Right cardiac atrium (tissue), 5 donors: ENCODE data around the gene OVOL1. TPM values are rescaled to one million over a fixed set of nuclear protein-coding genes. Genes with fewer than 3 reads are reported as not detected.
A peak's percentile ranks its signal among the peaks of the same experiment; 100 is the strongest.

Experiments
- ATAC-seq, 2 donors: fragments of 200-7000 bp; cut with Tn5 transposase; one replicate each; pipeline versions ENCODE4 v1.8.0 to v1.9.1; 2020; ENCODE audit warnings: moderate library complexity in 2 of 2, mild to moderate bottlenecking in 1 of 2
- DNase-seq, 3 donors: peaks; one replicate each; pipeline ENCODE4 v3.0.0-alpha.2; 2020
- H3K27ac ChIP-seq: one replicate; pipeline ENCODE4 v1.5.1; 2013; ENCODE audit warnings: mild to moderate bottlenecking, low read length, control low read depth, moderate library complexity
- H3K27me3 ChIP-seq: one replicate; pipeline ENCODE4 v1.6.1; 2013; ENCODE audit not compliant: control insufficient read depth, insufficient read depth
- H3K4me1 ChIP-seq: one replicate; pipeline ENCODE4 v1.6.1; 2013; ENCODE audit warnings: low read length; ENCODE audit not compliant: control insufficient read depth, insufficient read depth
- H3K4me3 ChIP-seq: one replicate; pipeline ENCODE4 v1.5.1; 2013; ENCODE audit warnings: low read length, control low read depth
- H3K9me3 ChIP-seq: one replicate; pipeline ENCODE4 v1.6.1; 2013; ENCODE audit warnings: low read length; ENCODE audit not compliant: control insufficient read depth
- WGBS: extraction: QIAGEN DNeasy Blood & Tissue Kit; methylation state at CpG from one replicate; pipeline ENCODE4 v1.1.7; 2013; 5-methylcytosine and 5-hydroxymethylcytosine counted together
- intact Hi-C, 4 donors: fragments of 100-400 bp; cut with DNase I; formaldehyde crosslinking; loops; one replicate each; pipeline versions ENCODE4 v1.11.0 to v1.14.0; 2022 to 2023
- polyA plus RNA-seq: library from polyadenylated mRNA; stranded (reverse); fragments of 200-250 nt; gene quantifications from one replicate; pipeline ENCODE4 v1.2.3, GENCODE V29; 2013
- total RNA-seq, 4 donors: library from RNA; stranded (reverse); fragmentation: NEBNext Ultra II Directional; extraction: Animal tissue kit (Norgen Biotek cat#: 25700); gene quantifications; one replicate each; pipeline ENCODE4 v1.2.1, GENCODE V29; 2021
- donor health status: healthy with polysubstance abuse.
- donor health status: DM: no; HTN: yes; CAD: no.
- donor health status: DM: no; HTN: no; CAD: no.
- donor health status: DM: no; HTN: yes; CAD: no; lungs with severe emphysema.
- donor health status: DM: yes; HTN: yes; CAD: no.

The OVOL1 gene
- total and polyA plus RNA-seq, 5 donors = not detected

DNA sequence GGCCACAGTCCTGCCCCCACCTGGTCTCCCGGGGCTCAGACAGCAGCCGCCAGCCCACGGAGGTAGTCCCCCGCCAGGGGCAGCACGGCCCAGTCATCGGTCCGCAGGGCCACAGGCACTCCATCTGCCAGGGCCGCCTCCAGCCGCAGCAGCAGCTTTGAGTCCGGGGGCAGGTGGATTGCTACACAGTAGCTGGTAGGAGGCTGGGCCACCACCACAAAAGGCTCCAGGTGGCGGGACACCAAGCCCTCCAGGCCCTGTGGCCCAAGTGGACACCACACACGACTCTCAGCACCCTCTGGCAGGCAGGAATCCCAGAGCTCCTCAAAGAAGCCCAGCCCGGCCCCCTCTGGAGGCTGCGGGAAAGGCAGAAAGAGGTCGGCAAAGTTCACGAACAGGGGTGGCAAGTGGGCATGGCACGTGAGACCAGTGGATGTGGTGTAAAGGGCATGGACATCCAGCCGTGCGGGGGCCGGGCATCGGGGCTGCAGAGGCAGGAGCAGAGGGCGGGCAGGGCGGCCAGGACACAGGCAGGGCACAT lies 9.0 kb upstream of the OVOL1 start:
- 85% methylated on average over 23 of the region's 23 CpGs for WGBS
- DNase-seq = no peak
- intact Hi-C loops = loop anchor here in 1 of 4 donors (10.0 kb wide), 1 partner anchor 63 kb away; the partner anchor contains the start of gene KAT5
- H3K27me3 ChIP-seq = no peaks in the 10 kb centered on the region
- no peak overlapping the region for H3K4me3 ChIP-seq
- no peak for ATAC-seq
- H3K27ac ChIP-seq = no peak overlapping the region
- H3K4me1 ChIP-seq = no peaks in the 10 kb centered on the region
- H3K9me3 ChIP-seq = no peaks in the 10 kb centered on the region

DNA sequence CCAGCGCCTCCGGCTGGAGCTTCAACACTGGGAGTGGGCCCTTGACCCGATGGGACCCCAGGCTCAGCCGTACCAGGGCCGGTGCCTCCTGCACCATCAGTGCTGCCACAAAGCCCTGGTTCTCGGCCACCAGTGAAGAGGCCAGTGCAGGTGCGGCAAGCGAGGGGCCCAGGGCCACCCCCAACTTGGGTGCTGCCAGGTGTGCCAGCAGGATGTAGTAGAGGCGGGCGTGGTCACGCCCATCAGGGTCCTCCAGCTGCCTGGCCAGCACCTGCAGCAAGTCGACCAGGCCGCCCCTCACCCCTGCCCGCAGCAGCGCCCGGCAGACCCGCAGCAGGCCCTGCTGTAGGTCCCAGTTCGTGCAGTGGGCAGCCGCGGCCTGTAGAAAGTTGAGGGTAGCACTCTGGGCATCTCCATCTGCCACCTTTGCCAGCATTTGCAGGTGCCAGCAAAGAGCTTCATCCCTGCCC lies 8.4 kb upstream of the OVOL1 start:
- intact Hi-C loops = loop anchor here in 1 of 4 donors (10.0 kb wide), 1 partner anchor 64 kb away; the partner anchor contains the start of gene KAT5
- no peak overlapping the region for H3K4me3 ChIP-seq
- no peak overlapping the region for H3K27ac ChIP-seq
- 96% methylated on average over 20 of the region's 20 CpGs for WGBS
- H3K9me3 ChIP-seq = no peaks in the 10 kb centered on the region
- H3K27me3 ChIP-seq = no peaks in the 10 kb centered on the region
- H3K4me1 ChIP-seq = no peaks in the 10 kb centered on the region
- no peak for DNase-seq
- no peak for ATAC-seq

DNA sequence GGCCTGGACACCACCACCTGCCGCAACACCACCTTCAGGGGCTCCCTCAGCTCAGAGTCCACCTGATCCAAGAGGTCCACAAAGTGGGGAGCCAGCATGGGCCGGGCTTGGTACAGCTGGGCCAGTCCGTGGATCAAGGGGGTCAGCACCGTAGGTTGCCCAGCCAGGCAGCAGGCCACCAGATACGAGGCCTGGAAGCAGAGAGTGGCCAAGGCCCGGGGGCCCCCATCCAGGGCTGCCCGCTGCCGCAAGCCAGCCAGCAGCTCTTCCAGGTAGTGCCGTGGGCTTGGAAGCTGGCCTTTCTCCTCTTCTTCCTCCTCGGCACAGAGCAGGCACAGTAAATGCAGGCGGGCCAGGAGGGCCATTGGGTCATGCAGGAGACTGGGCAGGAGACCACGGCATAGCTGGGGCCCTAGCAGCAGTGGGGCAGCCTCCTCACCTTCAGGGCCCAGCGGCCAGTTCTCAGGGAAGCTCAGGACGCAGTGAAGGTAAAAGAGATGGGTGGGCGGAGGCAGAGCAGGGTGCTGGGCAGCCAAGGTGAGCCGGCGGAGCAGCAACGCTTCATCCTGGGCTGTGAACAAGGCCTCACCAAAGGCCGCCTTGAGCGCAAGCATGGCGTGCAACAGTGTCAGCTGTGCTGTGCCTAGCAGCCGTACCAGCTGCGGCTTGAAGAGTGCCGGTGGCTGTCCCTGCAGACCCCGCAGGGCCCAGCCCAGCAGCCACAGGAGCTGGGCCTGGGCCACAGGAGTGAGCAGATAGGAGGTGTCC lies 7.8 kb upstream of the OVOL1 start:
- H3K4me1 ChIP-seq = no peaks in the 10 kb centered on the region
- no peak overlapping the region for H3K4me3 ChIP-seq
- H3K27me3 ChIP-seq = no peaks in the 10 kb centered on the region
- no peak overlapping the region for H3K27ac ChIP-seq
- H3K9me3 ChIP-seq = no peaks in the 10 kb centered on the region
- 95% methylated on average over 25 of the region's 25 CpGs for WGBS
- no peak for ATAC-seq
- no peak for DNase-seq
- intact Hi-C loops = loop anchor here in 1 of 4 donors (10.0 kb wide), 1 partner anchor 64 kb away; the partner anchor contains the start of gene KAT5

DNA sequence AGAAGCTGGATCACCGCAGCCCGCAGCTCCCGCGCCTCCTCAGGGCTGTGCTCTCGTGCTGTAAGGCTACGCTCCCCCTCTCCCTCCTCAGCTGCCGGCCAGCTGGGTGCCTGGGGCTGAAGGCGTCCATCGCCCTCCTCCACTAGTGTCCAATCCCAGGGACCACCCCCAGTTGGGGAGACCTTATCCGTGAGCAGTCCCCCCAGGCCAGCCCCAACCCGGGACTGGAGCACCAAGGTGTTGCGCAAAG lies 7.3 kb upstream of the OVOL1 start:
- no peaks in the 10 kb centered on the region for H3K27me3 ChIP-seq
- DNase-seq (no peak), ATAC-seq (peak in 1 of 2 donors; percentile 1)
- H3K4me3 ChIP-seq = peak overlapping the region; percentile 94
- intact Hi-C loops = loop anchor here in 1 of 4 donors (10.0 kb wide), 1 partner anchor 65 kb away; the partner anchor contains the start of gene KAT5
- 78% methylated on average over 12 of the region's 12 CpGs for WGBS
- no peaks in the 10 kb centered on the region for H3K4me1 ChIP-seq
- H3K27ac ChIP-seq = no peak overlapping the region
- H3K9me3 ChIP-seq = no peaks in the 10 kb centered on the region

DNA sequence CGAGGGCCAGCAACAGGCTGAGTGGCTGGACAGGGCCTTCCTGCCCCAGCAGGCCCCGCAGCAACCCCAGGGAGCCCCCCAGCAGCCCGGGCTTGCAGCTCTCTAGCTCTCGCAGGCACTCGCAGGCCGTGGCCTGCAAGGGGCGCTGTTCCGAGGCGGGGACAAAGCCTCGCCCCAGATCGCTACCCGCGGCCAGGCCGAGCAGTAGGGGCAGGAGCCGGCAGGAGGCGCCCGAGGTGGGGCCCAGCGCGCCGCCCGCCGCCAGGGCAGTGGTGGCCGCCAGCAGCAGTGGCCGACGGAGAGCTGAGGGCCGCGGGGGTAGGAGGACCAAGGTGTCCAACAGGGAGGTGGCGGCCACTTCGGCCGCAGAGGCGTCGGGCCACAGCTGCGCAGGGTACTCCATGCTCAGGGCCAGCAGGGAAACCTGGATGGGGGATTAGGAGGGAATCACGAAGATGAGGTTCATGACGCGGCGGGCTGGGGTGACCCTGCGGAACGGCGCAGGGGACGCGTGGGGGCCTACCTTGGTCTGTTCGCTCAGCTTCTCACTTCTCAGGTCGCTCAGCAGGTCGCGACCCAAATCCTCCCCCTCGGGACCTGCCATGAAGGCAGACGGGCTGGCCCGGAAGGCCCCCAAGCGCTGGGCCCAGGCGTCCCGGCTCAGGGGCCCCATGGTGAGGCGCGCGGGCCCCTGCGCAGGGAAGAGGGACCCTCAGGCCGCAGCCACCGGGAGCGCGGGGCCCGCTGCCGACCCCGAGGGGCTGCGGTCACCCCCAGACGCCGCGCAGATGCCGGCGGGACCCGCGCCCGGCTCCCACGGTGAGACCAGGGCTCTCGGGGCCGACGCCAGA lies 6.7 kb upstream of the OVOL1 start:
- 4% methylated on average over 76 of the region's 76 CpGs for WGBS
- Histone ChIP-seq H3K4me3 (peak overlapping the region; percentile 94), H3K27ac (peak overlapping the region; percentile 26), H3K9me3 (no peaks in the 10 kb centered on the region), H3K27me3 (no peaks in the 10 kb centered on the region), H3K4me1 (no peaks in the 10 kb centered on the region)
- ATAC-seq = peak; percentile 82 to 87
- intact Hi-C loops = loop anchor here (5.0 to 10.0 kb wide), 3 partner anchors 37 to 68 kb away; partner anchors contain the start of gene KAT5 (in 2 of the 4)
- DNase-seq = peak; percentile 82 to 93 (median 91)

DNA sequence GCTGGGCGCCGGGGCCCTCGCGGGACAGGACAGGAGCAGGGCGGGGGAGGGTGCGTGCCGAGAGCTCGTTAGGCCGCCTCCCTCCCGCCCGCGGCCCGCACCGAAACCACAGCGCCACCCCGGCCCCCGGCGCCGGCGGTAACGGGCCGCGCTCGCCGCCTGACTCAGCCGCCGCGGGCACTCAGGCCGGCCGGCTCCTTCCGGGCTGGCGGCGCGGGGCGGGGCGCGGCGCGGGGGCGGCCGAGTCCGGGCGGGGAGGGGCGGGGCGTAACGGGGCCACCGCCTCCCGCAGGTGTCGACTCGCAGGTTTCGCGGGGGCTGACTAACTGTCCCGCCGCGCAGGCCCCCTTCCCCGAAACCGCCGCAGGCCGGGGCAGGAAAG lies 6.1 kb upstream of the OVOL1 start, which contains the start of gene AP5B1:
TSS of gene AP5B1 (minus strand) at position 207 of the 382 bp plus-strand sequence. CDS start 385 bp downstream, outside the sequence.
- Histone ChIP-seq H3K9me3 (no peaks in the 10 kb centered on the region), H3K4me3 (peak within 1 kb of the TSS; percentile 94), H3K27ac (peak within 1 kb of the TSS; percentile 26), H3K4me1 (no peaks in the 10 kb centered on the region), H3K27me3 (no peaks in the 10 kb centered on the region)
- under 1% methylated on average over 57 of the region's 59 CpGs for WGBS
- peak; percentile 59 to 65 for ATAC-seq
- intact Hi-C loops = loop anchor here in 3 of 4 donors (5.0 kb wide), 2 partner anchors 37 to 68 kb away; partner anchors contain the start of gene KAT5 (in 1 of the 3)
- peak; percentile 58 to 86 (median 81) for DNase-seq

DNA sequence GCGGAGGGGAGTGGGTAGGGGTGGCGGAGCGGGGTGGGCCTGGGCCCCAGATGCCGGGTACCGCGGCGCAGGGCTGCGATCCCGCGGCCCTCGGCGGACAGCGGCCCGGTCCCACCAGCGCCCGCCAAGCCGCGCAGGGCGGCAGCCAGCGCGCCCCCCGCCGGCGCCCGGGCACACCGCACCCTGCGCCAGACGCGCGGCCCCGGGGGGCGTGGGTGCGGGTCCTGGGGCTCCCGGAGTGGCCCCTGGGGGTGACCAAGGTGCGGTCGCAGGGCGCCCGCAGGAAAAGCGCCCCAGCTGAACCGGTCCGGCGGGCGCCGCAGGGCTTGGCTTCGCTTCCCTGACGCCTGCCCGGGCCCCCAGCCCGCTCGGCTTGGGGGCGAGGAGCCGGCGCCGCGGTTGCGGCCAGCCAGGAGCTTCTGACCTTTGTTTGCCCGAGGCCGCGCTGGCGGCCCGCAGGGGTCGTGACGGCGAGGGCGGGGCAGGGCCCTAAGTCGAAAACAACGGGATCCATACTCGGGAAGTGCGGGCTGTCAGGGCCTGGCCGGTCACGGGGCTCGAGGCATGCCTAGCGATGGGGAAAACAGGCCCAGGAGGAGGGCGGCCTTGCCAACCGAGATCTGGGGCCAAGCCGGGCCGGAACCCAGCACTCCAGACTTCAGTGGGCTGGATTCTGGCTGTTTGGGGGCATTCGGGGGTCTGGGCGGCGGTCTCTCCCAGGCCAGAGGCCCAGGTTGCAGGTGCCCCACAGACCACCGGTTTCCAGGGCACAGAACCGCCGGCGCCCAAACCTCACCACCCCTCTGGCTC lies 5.5 kb upstream of the OVOL1 start:
- 12% methylated on average over 83 of the region's 83 CpGs for WGBS
- intact Hi-C loops = loop anchor here in 3 of 4 donors (5.0 kb wide), 2 partner anchors 36 to 69 kb away; partner anchors contain the start of gene KAT5 (in 1 of the 3)
- DNase-seq = peak in 2 of 3 donors; percentile 76 to 79
- Histone ChIP-seq H3K4me1 (no peaks in the 10 kb centered on the region), H3K27me3 (no peaks in the 10 kb centered on the region), H3K27ac (no peak overlapping the region), H3K9me3 (no peaks in the 10 kb centered on the region), H3K4me3 (peak overlapping the region; percentile 94)
- ATAC-seq = peak in 1 of 2 donors; percentile 6

DNA sequence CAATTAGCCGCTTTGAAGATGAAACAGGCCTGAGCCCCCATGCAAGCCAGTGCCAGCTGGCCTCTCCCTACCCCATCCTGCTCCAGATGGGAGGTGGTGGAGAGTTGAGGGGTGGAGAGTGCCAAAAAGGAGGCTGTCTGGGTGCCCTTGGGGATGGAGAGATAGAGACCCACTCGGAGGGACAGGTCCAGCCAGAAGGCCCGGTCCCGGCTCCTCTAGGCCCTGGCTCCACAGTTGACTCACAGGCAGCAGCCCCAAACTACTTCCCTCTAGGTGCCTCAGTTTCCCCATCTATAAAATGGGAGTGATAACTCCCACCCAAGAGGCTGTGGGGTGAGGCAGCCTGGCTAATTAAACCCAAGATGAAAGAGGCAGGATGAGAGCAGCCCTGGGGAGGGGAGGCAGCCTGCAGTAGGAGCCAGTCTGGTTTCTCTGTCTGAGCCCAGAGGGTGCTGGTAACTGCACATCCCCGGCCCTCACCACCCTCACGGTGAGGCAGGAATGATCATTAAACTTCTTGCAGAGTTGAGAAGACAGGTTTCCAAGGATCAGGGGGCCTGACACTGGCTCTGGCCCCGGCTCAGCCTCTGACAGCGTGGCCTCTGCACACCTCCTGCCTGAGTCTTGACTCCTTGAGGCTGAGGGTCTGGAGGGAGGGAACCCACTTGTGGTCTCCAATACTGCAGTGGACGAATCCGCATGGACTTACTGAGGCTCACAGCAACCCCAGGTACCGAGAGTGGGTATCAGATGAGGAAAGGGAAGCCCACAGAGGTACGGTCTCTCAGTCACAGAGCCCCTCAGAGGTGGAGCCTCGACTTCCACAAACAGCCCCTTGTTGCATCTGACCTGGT lies 4.7 kb upstream of the OVOL1 start:
- Histone ChIP-seq H3K4me3 (no peak overlapping the region), H3K27me3 (no peaks in the 10 kb centered on the region), H3K9me3 (no peaks in the 10 kb centered on the region), H3K4me1 (no peaks in the 10 kb centered on the region), H3K27ac (no peak overlapping the region)
- ATAC-seq = no peak
- WGBS = 85% methylated on average over 13 of the region's 13 CpGs
- DNase-seq = no peak
- intact Hi-C loops = loop anchor here in 3 of 4 donors (5.0 kb wide), 2 partner anchors 35 to 70 kb away; partner anchors contain the start of gene KAT5 (in 1 of the 3)

DNA sequence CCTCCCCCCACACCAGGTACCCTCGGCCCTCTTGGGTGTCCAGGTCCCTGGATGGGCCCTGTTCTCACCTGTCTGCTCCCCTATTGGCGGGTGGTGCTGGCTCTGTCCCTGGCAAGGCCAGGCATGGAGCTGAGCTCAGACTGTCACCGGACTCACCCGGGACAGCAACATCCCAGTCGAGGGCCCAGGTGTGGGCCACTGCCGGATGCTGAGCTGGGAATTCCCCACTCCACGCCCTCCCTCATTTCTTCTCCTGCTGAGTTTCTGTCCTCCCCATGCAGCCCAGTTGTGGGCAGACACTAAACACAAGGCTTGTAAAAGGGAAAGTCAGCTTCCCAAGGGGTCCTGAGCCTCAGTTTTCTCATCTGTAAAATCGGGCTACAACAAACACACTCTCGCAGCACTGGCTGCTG lies 4.0 kb upstream of the OVOL1 start:
- DNase-seq (no peak), ATAC-seq (no peak)
- H3K4me3 ChIP-seq = no peak overlapping the region
- H3K9me3 ChIP-seq = no peaks in the 10 kb centered on the region
- intact Hi-C loops = loop anchor here in 3 of 4 donors (5.0 kb wide), 2 partner anchors 34 to 71 kb away; partner anchors contain the start of gene KAT5 (in 1 of the 3)
- H3K4me1 ChIP-seq = no peaks in the 10 kb centered on the region
- no peak overlapping the region for H3K27ac ChIP-seq
- 87% methylated on average over 9 of the region's 9 CpGs for WGBS
- H3K27me3 ChIP-seq = no peaks in the 10 kb centered on the region
